Mesenchymal stem cell (in vitro differentiated cells and primary cell): ENCODE measurements around the gene FXYD5.

ENCODE experiments used
- DNase-seq: peaks from one replicate; pipeline ENCODE4 v3.0.0-alpha.2; 2013
- H2AFZ ChIP-seq: one replicate; pipeline ENCODE4 v1.6.1; 2013; ENCODE audit warnings: low read depth, mild to moderate bottlenecking, control low read depth, inconsistent platforms, low read length, moderate library complexity
- H2AK5ac ChIP-seq: 2 replicates; pipeline ENCODE4 v1.6.1; 2013; ENCODE audit warnings: low read length, moderate library complexity, mild to moderate bottlenecking, inconsistent platforms; ENCODE audit not compliant: severe bottlenecking
- H2BK120ac ChIP-seq: one replicate; pipeline ENCODE4 v1.6.1; 2013; ENCODE audit warnings: low read depth, mild to moderate bottlenecking, inconsistent platforms, low read length, moderate library complexity
- H2BK12ac ChIP-seq, 2 experiments: one replicate each; pipeline ENCODE4 v1.6.1; 2013; ENCODE audit warnings: inconsistent platforms in 2 of 2, low read length in 2 of 2, mild to moderate bottlenecking in 2 of 2, moderate library complexity in 2 of 2, control low read depth in 1 of 2
- H2BK15ac ChIP-seq: one replicate; pipeline ENCODE4 v1.6.1; 2013; ENCODE audit warnings: mild to moderate bottlenecking, low read depth, inconsistent platforms; ENCODE audit not compliant: poor library complexity, severe bottlenecking
- H2BK5ac ChIP-seq: 2 replicates; pipeline ENCODE4 v1.6.1; 2013; ENCODE audit warnings: low read depth, mild to moderate bottlenecking, low read length, control low read depth, inconsistent platforms; ENCODE audit not compliant: poor library complexity, severe bottlenecking
- H3K14ac ChIP-seq, 2 experiments: one replicate each; pipeline ENCODE4 v1.6.1; 2013; ENCODE audit warnings: inconsistent platforms in 2 of 2, low read length in 2 of 2, control low read depth in 1 of 2, mild to moderate bottlenecking in 1 of 2, moderate library complexity in 1 of 2
- H3K18ac ChIP-seq, 2 experiments: one replicate each; pipeline ENCODE4 v1.6.1; 2013; ENCODE audit warnings: inconsistent platforms in 2 of 2, low read length in 2 of 2, control low read depth in 1 of 2, low read depth in 1 of 2, mild to moderate bottlenecking in 1 of 2
- H3K23ac ChIP-seq, 2 experiments: one replicate each; pipeline ENCODE4 v1.6.1; 2013; ENCODE audit warnings: inconsistent platforms in 2 of 2, low read length in 2 of 2, mild to moderate bottlenecking in 2 of 2, moderate library complexity in 2 of 2, control low read depth in 1 of 2
- H3K27ac ChIP-seq: 2 replicates; pipeline ENCODE4 v1.5.1; 2013; ENCODE audit warnings: mild to moderate bottlenecking, moderate library complexity, low read length, control low read depth, inconsistent platforms; ENCODE audit not compliant: poor library complexity, severe bottlenecking
- H3K27me3 ChIP-seq, 2 experiments: 2 replicates each; pipeline versions ENCODE4 v1.6.1 to v1.7.0; 2013; ENCODE audit warnings: low read length in 2 of 2, mild to moderate bottlenecking in 2 of 2, moderate library complexity in 2 of 2, control low read depth in 1 of 2, inconsistent platforms in 1 of 2; ENCODE audit not compliant: control insufficient read depth in 1 of 2, insufficient read depth in 1 of 2
- H3K36me3 ChIP-seq, 2 experiments: 2 replicates each; pipeline versions ENCODE4 v1.6.1 to v1.7.0; 2013; ENCODE audit warnings: low read length in 2 of 2, control low read depth in 1 of 2, inconsistent platforms in 1 of 2, low read depth in 1 of 2, mild to moderate bottlenecking in 1 of 2; ENCODE audit not compliant: insufficient read depth in 2 of 2, control insufficient read depth in 1 of 2
- H3K4ac ChIP-seq, 2 experiments: one replicate each; pipeline ENCODE4 v1.6.1; 2013; ENCODE audit warnings: inconsistent platforms in 2 of 2, low read length in 2 of 2, mild to moderate bottlenecking in 2 of 2, moderate library complexity in 2 of 2, control low read depth in 1 of 2, low read depth in 1 of 2
- H3K4me1 ChIP-seq: 2 replicates; pipeline ENCODE4 v1.6.1; 2013; ENCODE audit warnings: low read depth, low read length, control low read depth; ENCODE audit not compliant: control insufficient read depth, insufficient read depth
- H3K4me2 ChIP-seq: 2 replicates; pipeline ENCODE4 v1.6.1; 2013; ENCODE audit warnings: low read length, mild to moderate bottlenecking, inconsistent platforms; ENCODE audit not compliant: poor library complexity, severe bottlenecking
- H3K4me3 ChIP-seq, 2 experiments: 2 replicates each; pipeline versions ENCODE4 v1.5.1 to v1.7.0; 2013; ENCODE audit warnings: low read length in 2 of 2, mild to moderate bottlenecking in 2 of 2, control low read depth in 1 of 2, low read depth in 1 of 2; ENCODE audit not compliant: insufficient read depth in 1 of 2
- H3K79me1 ChIP-seq: replicated peaks from 2 replicates; pipeline ENCODE4 v1.6.1; 2013; ENCODE audit warnings: mild to moderate bottlenecking, control low read depth, low read length, inconsistent platforms; ENCODE audit not compliant: poor library complexity, severe bottlenecking
- H3K9ac ChIP-seq: 2 replicates; pipeline ENCODE4 v1.7.0; 2013; ENCODE audit warnings: mild to moderate bottlenecking, low read length, moderate library complexity
- H3K9me3 ChIP-seq: 2 replicates; pipeline ENCODE4 v1.7.0; 2013; ENCODE audit warnings: mild to moderate bottlenecking, low read length; ENCODE audit not compliant: control insufficient read depth
- H4K8ac ChIP-seq: one replicate; pipeline ENCODE4 v1.6.1; 2013; ENCODE audit warnings: inconsistent platforms, mild to moderate bottlenecking, low read length, moderate library complexity
- H4K91ac ChIP-seq: one replicate; pipeline ENCODE4 v1.6.1; 2013; ENCODE audit warnings: mild to moderate bottlenecking, low read length, inconsistent platforms
- WGBS: methylation state at CpG from one replicate; pipeline ENCODE4 v1.1.7; 2013; ENCODE audit warnings: mixed read lengths; 5-methylcytosine and 5-hydroxymethylcytosine counted together

Gene FXYD5

GRCh38 chr19:35155441-35155840 is 906 bp downstream of the FXYD5 start:
- H2BK120ac ChIP-seq = peak overlapping the region; percentile 51

GRCh38 chr19:35155981-35156672 is 1.6 kb downstream of the FXYD5 start:
- Histone ChIP-seq H2BK12ac (no peak overlapping the region), H3K4me1 (peaks cover 24% of the 10 kb centered on the region)
- 89% methylated on average over 5 of the region's 6 CpGs for WGBS

More at GRCh38 chr19:35155441-35155840, 906 bp downstream of the FXYD5 start:
- H3K27ac ChIP-seq = no peak overlapping the region
- 27% methylated on average over 17 of the region's 17 CpGs for WGBS
- H2BK5ac ChIP-seq = no peak overlapping the region
- H4K8ac ChIP-seq = no peak overlapping the region
- no peak overlapping the region for H2AK5ac ChIP-seq
- H3K27me3 ChIP-seq = no peaks in the 10 kb centered on the region
- peak overlapping the region; percentile 35 for H4K91ac ChIP-seq
- peak overlapping the region in 1 of 2 experiments; percentile 69 for H3K14ac ChIP-seq
- H2BK12ac ChIP-seq = no peak overlapping the region
- H3K4me1 ChIP-seq = peaks cover 26% of the 10 kb centered on the region
- peak overlapping the region; percentile 7 for H2AFZ ChIP-seq
- H3K4me3 ChIP-seq = peak overlapping the region; percentile 66 to 95
- H3K4me2 ChIP-seq = peak overlapping the region; percentile 93
- H2BK15ac ChIP-seq = peak overlapping the region; percentile 29
- H3K18ac ChIP-seq = peak overlapping the region; percentile 25 to 75
- no peak for DNase-seq
- peaks cover 11 to 42% of the 10 kb centered on the region in 2 experiments for H3K36me3 ChIP-seq
- peak overlapping the region in 1 of 2 experiments; percentile 15 for H3K23ac ChIP-seq
- H3K9ac ChIP-seq = peak overlapping the region; percentile 95
- H3K4ac ChIP-seq = peak overlapping the region; percentile 14 to 41
- H3K9me3 ChIP-seq = no peaks in the 10 kb centered on the region
- H3K79me1 ChIP-seq = peaks cover 11% of the 10 kb centered on the region

GRCh38 chr19:35156673-35157014 is 2.1 kb downstream of the FXYD5 start:
- H3K79me1 ChIP-seq = peaks cover 11% of the 10 kb centered on the region
- H2BK15ac ChIP-seq = no peak overlapping the region
- DNase-seq = no peak
- no peak overlapping the region for H2BK5ac ChIP-seq
- H4K8ac ChIP-seq = no peak overlapping the region
- H3K4me3 ChIP-seq = peak overlapping the region in 1 of 2 experiments; percentile 95
- no peak overlapping the region for H2BK12ac ChIP-seq
- H3K9me3 ChIP-seq = peaks cover 6% of the 10 kb centered on the region
- H3K9ac ChIP-seq = peak overlapping the region; percentile 95
- H3K23ac ChIP-seq = no peak overlapping the region
- H3K27me3 ChIP-seq = no peaks in the 10 kb centered on the region
- no peak overlapping the region for H2BK120ac ChIP-seq
- H2AFZ ChIP-seq = no peak overlapping the region
- no peak overlapping the region for H3K27ac ChIP-seq
- H3K18ac ChIP-seq = no peak overlapping the region
- no peak overlapping the region for H3K4me2 ChIP-seq
- H4K91ac ChIP-seq = no peak overlapping the region
- H3K4ac ChIP-seq = no peak overlapping the region
- 93% methylated on average over 7 of the region's 7 CpGs for WGBS
- peaks cover 14 to 54% of the 10 kb centered on the region in 2 experiments for H3K36me3 ChIP-seq
- H2AK5ac ChIP-seq = no peak overlapping the region
- no peak overlapping the region for H3K14ac ChIP-seq
- peaks cover 24% of the 10 kb centered on the region for H3K4me1 ChIP-seq

More at GRCh38 chr19:35155981-35156672, 1.6 kb downstream of the FXYD5 start:
- Histone ChIP-seq H3K4me2 (no peak overlapping the region), H3K79me1 (peaks cover 11% of the 10 kb centered on the region), H4K91ac (no peak overlapping the region), H4K8ac (no peak overlapping the region), H3K4ac (no peak overlapping the region), H3K14ac (no peak overlapping the region), H2BK120ac (no peak overlapping the region), H3K23ac (no peak overlapping the region), H2BK5ac (no peak overlapping the region), H2AFZ (no peak overlapping the region), H3K4me3 (peak overlapping the region in 1 of 2 experiments; percentile 95), H3K27me3 (no peaks in the 10 kb centered on the region), H3K9me3 (peaks cover under 1% of the 10 kb centered on the region), H3K18ac (no peak overlapping the region), H2AK5ac (no peak overlapping the region), H2BK15ac (no peak overlapping the region), H3K9ac (peak overlapping the region; percentile 95), H3K36me3 (peaks cover 11 to 48% of the 10 kb centered on the region in 2 experiments), H3K27ac (no peak overlapping the region)
- DNase-seq = no peak

GRCh38 chr19:35157431-35157830 is 2.9 kb downstream of the FXYD5 start:
- Histone ChIP-seq H3K4ac (no peak overlapping the region), H3K27ac (no peak overlapping the region), H3K14ac (no peak overlapping the region), H2AFZ (no peak overlapping the region), H2BK5ac (no peak overlapping the region), H3K4me2 (no peak overlapping the region), H2BK12ac (no peak overlapping the region), H3K36me3 (peaks cover 15 to 61% of the 10 kb centered on the region in 2 experiments), H3K79me1 (peaks cover 11% of the 10 kb centered on the region), H3K18ac (no peak overlapping the region), H3K9ac (no peak overlapping the region), H3K27me3 (no peaks in the 10 kb centered on the region), H4K91ac (no peak overlapping the region), H2BK120ac (no peak overlapping the region), H3K4me1 (peaks cover 22% of the 10 kb centered on the region), H3K9me3 (peaks cover 13% of the 10 kb centered on the region), H2AK5ac (no peak overlapping the region), H3K23ac (no peak overlapping the region), H4K8ac (no peak overlapping the region), H2BK15ac (no peak overlapping the region), H3K4me3 (no peak overlapping the region)
- WGBS = 100% methylated on average over 4 of the region's 4 CpGs
- DNase-seq = no peak
